ENCODE data around the gene FGFR4.

- peak in 1 of 3 donors; percentile 5 for TF ChIP-seq POLR2AphosphoS5 (IDR thresholded peaks at IDR 0.05)
- no peak for TF ChIP-seq CTCF (IDR thresholded peaks at IDR 0.05)
These were observed 46.6 kb downstream of the FGFR4 start, which contains the start of gene NSD1 for GRCh38 chr5:177133096-177133852.

Data from suprapubic skin (tissue), 3 donors.